Endothelial cell of umbilical vein (primary cell): ENCODE results near the gene SMURF1.

Experiments used
- EZH2 ChIP-seq: IDR thresholded peaks from 2 replicates; pipeline ENCODE4 v1.6.1; 2012; ENCODE audit warnings: borderline replicate concordance, low read depth, mild to moderate bottlenecking, moderate library complexity, low read length, inconsistent platforms; ENCODE audit not compliant: severe bottlenecking
- MYC ChIP-seq: IDR thresholded peaks from one replicate; pipeline ENCODE4 v1.6.1; 2011; ENCODE audit warnings: mild to moderate bottlenecking, low read depth, low read length
- POLR2A ChIP-seq: IDR thresholded peaks from 2 replicates; pipeline ENCODE4 v1.6.1; 2012; ENCODE audit warnings: low read depth, mild to moderate bottlenecking, control low read depth, low read length
- POLR2AphosphoS5 ChIP-seq: IDR thresholded peaks from 2 replicates; pipeline ENCODE4 v1.6.1; 2012; ENCODE audit warnings: low read depth, mild to moderate bottlenecking, control low read depth, low read length, moderate library complexity; ENCODE audit not compliant: insufficient read depth

DNA sequence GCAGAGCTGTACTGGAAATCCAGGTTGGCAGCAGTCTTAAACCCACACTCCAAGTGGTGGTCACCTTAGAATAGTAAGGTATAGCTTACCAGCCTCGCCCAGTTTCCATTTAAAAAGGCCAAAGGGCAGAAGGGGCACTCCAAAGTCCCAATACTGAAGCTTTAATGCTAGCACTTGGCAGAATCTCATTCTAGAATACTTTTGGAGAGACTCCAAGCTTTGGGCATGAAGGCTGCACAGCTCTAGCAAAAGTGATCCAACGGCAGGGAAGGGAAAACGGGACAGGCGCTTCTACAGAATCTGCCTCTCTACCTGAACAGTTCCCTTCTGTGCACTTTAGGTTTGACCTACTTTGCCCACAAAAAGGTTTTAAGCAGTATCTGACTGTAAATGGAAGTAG lies 19.7 kb downstream of the SMURF1 start:
- TF ChIP-seq POLR2A, result no peak
- no peak for TF ChIP-seq MYC
- no peak for TF ChIP-seq POLR2AphosphoS5
- TF ChIP-seq EZH2, result no peak
